Activated B cell treated with CpG ODN at 0.5 μM for 24 hours (primary cell): ENCODE results near the gene EIPR1. TPM values are rescaled to one million over a fixed set of nuclear protein-coding genes. Genes with fewer than 3 reads are reported as not detected.

Source experiments
- ATAC-seq: fragments of 200-7000 bp; cut with Tn5 transposase; one replicate; pipeline ENCODE4 v1.10.0; 2021; ENCODE audit warnings: low read depth, mild to moderate bottlenecking, moderate library complexity
- CTCF ChIA-PET: fragments of 350-600 bp; sonication (Branson Sonifier 250); formaldehyde crosslinking; loops from one replicate; lab custom pipeline; 2021; ENCODE audit warnings: antibody characterized with exemption; lab: Charles Lee
- POLR2A ChIA-PET: fragments of 350-600 bp; sonication (Branson Sonifier 250); formaldehyde crosslinking; loops from one replicate; lab custom pipeline; 2021; ENCODE audit warnings: antibody characterized with exemption; lab: Charles Lee
- DNase-seq: peaks from one replicate; pipeline ENCODE4 v3.0.0; 2022
- H3K27ac Mint-ChIP-seq: one replicate; pipeline ENCODE4 v1.8.0; 2020; ENCODE audit warnings: mixed read lengths
- H3K27me3 Mint-ChIP-seq: one replicate; pipeline ENCODE4 v1.8.0; 2021; ENCODE audit warnings: mixed read lengths
- H3K36me3 Mint-ChIP-seq: one replicate; pipeline ENCODE4 v1.8.0; 2021; ENCODE audit warnings: low read depth, mixed read lengths
- H3K4me1 Mint-ChIP-seq: one replicate; pipeline ENCODE4 v1.8.0; 2021; ENCODE audit warnings: mixed read lengths
- H3K4me3 Mint-ChIP-seq: one replicate; pipeline ENCODE4 v1.8.0; 2020; ENCODE audit warnings: mild to moderate bottlenecking, mixed read lengths
- H3K9me3 Mint-ChIP-seq: one replicate; pipeline ENCODE4 v1.8.0; 2020; ENCODE audit warnings: mixed read lengths
- intact Hi-C: fragments of 100-400 bp; cut with micrococcal nuclease; formaldehyde crosslinking; loops from one replicate; pipeline ENCODE4 v1.15.1; 2024
- total RNA-seq: library from RNA; stranded (reverse); gene quantifications from 2 replicates; pipeline ENCODE4 v1.2.3, GENCODE V29; 2022
- TF ChIP-seq, protein P1 (sequence below): fragments of 200-600 bp; IDR thresholded peaks from one replicate; pipeline ENCODE4 v1.8.0; 2022; ENCODE audit warnings: antibody characterized with exemption, mild to moderate bottlenecking

EIPR1 gene
- total RNA-seq, 1 donor from 2014 or later, result 36.3 TPM

DNA sequence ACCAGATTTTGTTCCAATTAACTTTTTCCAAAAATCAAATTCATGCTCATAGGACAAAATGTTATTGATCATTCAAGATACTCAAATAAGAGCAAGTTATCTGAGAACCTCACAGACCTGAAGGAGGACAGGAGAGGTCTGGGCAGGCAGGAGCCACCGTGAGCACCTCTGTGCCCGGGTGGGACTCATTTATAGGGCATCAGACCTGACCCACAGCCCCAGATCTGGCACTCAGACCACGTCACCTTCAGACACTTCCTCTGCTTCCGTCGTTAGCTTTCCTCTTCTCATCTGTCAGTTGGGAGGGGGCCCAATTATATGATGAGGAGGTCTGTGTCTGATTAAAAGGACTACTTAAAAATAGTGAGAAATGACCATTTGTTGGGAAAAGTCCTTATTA lies 169.4 kb downstream of the EIPR1 start:
- no peaks in the 10 kb centered on the region for H3K4me1 Mint-ChIP-seq
- TF ChIP-seq, protein P1, sequence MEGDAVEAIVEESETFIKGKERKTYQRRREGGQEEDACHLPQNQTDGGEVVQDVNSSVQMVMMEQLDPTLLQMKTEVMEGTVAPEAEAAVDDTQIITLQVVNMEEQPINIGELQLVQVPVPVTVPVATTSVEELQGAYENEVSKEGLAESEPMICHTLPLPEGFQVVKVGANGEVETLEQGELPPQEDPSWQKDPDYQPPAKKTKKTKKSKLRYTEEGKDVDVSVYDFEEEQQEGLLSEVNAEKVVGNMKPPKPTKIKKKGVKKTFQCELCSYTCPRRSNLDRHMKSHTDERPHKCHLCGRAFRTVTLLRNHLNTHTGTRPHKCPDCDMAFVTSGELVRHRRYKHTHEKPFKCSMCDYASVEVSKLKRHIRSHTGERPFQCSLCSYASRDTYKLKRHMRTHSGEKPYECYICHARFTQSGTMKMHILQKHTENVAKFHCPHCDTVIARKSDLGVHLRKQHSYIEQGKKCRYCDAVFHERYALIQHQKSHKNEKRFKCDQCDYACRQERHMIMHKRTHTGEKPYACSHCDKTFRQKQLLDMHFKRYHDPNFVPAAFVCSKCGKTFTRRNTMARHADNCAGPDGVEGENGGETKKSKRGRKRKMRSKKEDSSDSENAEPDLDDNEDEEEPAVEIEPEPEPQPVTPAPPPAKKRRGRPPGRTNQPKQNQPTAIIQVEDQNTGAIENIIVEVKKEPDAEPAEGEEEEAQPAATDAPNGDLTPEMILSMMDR, result no peak
- no peaks in the 10 kb centered on the region for H3K9me3 Mint-ChIP-seq
- CTCF ChIA-PET, result no interaction called here
- H3K27me3 Mint-ChIP-seq, result no peaks in the 10 kb centered on the region
- intact Hi-C loops, result loop anchor here (10.0 kb wide), 1 partner anchor 47 kb away; no protein-coding TSS in a partner anchor
- no peak for DNase-seq
- no peak for ATAC-seq
- H3K4me3 Mint-ChIP-seq, result no peak overlapping the region
- H3K27ac Mint-ChIP-seq, result no peak overlapping the region
- H3K36me3 Mint-ChIP-seq, result peaks cover 63% of the 10 kb centered on the region
- POLR2A ChIA-PET, result no interaction called here

DNA sequence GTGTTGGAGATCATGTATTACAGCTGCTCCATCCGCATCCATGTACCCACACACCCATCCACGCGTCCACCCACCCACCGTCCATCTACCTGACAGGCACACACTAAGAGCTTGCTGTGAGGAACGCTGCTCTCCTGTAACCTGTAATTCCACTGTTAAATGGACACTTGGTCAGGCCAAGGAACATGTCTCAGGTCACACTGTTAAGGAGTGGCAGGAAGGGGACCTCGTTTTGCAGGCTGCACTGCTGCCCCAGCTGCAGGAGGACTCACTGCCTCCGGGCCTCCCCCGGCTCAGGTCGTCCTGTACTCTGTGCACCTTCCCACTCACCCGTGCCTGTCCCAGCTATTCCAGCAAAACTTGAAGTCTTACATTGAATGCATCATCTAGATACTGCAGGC lies 170.5 kb downstream of the EIPR1 start:
- ATAC-seq, result no peak
- no peaks in the 10 kb centered on the region for H3K27me3 Mint-ChIP-seq
- H3K4me1 Mint-ChIP-seq, result no peaks in the 10 kb centered on the region
- peaks cover 61% of the 10 kb centered on the region for H3K36me3 Mint-ChIP-seq
- H3K4me3 Mint-ChIP-seq, result no peak overlapping the region
- no peaks in the 10 kb centered on the region for H3K9me3 Mint-ChIP-seq
- CTCF ChIA-PET, result interaction anchor here (1.6 kb wide), 1 partner anchor 8 kb away, joined by 3 read pairs; no protein-coding TSS in a partner anchor
- POLR2A ChIA-PET, result no interaction called here
- H3K27ac Mint-ChIP-seq, result no peak overlapping the region
- intact Hi-C loops, result loop anchor here (10.0 kb wide), 1 partner anchor 48 kb away; no protein-coding TSS in a partner anchor
- TF ChIP-seq, protein P1, result no peak
- DNase-seq, result no peak

GRCh38 chr2:3205845-3206244 lies 171.8 kb downstream of the EIPR1 start:
- no peaks in the 10 kb centered on the region for H3K27me3 Mint-ChIP-seq
- DNase-seq, result no peak
- peaks cover 55% of the 10 kb centered on the region for H3K36me3 Mint-ChIP-seq
- no peak overlapping the region for H3K27ac Mint-ChIP-seq
- no peak for ATAC-seq
- ChIA-PET CTCF (interaction anchor here (0.7 kb wide), 1 partner anchor 490 kb away, joined by 6 read pairs; no protein-coding TSS in a partner anchor), POLR2A (no interaction called here)
- no peaks in the 10 kb centered on the region for H3K4me1 Mint-ChIP-seq
- H3K9me3 Mint-ChIP-seq, result no peaks in the 10 kb centered on the region
- intact Hi-C loops, result loop anchor here (10.0 kb wide), 1 partner anchor 49 kb away; no protein-coding TSS in a partner anchor
- no peak overlapping the region for H3K4me3 Mint-ChIP-seq
- TF ChIP-seq, protein P1, result no peak

DNA sequence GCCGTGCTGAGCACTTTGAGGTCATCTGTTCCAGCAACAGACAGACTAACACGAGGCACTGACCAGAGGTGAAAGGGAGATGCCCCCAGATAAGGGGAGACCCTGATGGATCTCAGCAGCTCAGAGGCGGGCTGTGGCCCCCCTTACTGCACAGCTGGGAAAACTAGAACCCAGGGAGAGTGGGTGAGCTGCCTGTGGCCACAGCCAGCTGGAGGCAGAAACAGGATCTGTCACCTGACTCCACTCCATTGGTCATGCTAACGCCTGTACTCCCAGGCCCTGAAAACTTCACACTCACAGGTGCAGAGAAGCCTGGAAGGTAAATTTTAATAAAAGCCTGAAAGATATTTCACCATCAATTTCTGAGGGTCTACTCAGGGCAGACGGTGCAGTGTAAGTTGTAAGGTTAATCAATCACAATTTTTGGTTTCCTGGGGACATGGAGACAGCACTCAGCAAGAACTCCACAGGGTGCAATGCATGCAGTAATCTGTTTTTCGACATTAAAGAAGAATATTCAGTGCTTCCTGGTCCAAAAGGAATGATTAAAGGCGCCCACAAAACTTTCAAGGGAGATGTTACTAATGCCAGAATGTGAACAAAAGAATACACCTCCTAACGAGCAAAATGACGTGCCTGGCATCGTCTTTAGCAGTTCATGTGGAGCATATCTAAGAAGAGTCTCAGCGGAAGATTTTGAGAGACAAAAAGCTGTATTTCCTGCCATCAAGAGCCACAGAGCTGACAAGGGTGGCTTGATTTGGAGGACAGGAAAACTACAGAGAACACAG lies 173.4 kb downstream of the EIPR1 start:
- H3K36me3 Mint-ChIP-seq, result peaks cover 52% of the 10 kb centered on the region
- ChIA-PET POLR2A (no interaction called here), CTCF (no interaction called here)
- H3K9me3 Mint-ChIP-seq, result no peaks in the 10 kb centered on the region
- no peak overlapping the region for H3K27ac Mint-ChIP-seq
- intact Hi-C loops, result loop anchor here (10.0 kb wide), 1 partner anchor 51 kb away; no protein-coding TSS in a partner anchor
- H3K4me1 Mint-ChIP-seq, result no peaks in the 10 kb centered on the region
- DNase-seq (no peak), ATAC-seq (no peak)
- H3K27me3 Mint-ChIP-seq, result no peaks in the 10 kb centered on the region
- H3K4me3 Mint-ChIP-seq, result no peak overlapping the region
- TF ChIP-seq, protein P1, result no peak

DNA sequence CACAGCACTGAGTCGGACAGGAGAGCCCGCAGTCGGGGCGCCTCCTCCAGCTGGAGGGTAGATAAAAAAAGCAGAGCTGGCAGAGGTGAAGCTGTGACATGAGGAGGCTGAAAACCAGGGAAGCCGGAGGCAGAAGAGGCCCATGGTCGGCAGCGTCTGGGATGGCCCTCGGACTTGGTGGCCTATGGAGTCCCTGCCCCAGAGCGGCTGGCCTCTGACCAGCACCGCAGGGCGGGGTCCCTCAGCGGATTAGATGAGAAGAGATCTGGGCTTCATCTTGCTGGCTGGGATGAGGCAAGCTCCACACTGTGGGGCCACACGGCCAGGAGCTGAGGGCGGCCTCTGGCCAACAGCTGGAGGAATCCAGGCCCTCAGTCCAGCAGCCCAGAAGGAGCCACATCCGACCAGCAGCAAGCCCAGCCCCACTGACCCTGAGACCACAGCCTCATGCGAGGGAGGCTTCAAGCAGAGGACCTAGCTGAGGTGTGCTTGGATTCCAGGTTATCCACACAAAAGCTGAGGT lies 174.1 kb downstream of the EIPR1 start:
- Mint-ChIP-seq H3K4me3 (no peak overlapping the region), H3K27me3 (no peaks in the 10 kb centered on the region), H3K9me3 (no peaks in the 10 kb centered on the region), H3K4me1 (no peaks in the 10 kb centered on the region), H3K27ac (no peak overlapping the region), H3K36me3 (peaks cover 49% of the 10 kb centered on the region)
- TF ChIP-seq, protein P1, result no peak
- ChIA-PET POLR2A (no interaction called here), CTCF (no interaction called here)
- ATAC-seq, result no peak
- no peak for DNase-seq
- intact Hi-C loops, result loop anchor here (10.0 kb wide), 1 partner anchor 51 kb away; no protein-coding TSS in a partner anchor
